ENCODE measurements around the gene CCDC88C. TPM values are rescaled to one million over a fixed set of nuclear protein-coding genes. Genes with fewer than 3 reads are reported as not detected.

The CCDC88C gene
- total RNA-seq, 2 donors from 2014 or later: 32.5 to 54.4 TPM

DNA sequence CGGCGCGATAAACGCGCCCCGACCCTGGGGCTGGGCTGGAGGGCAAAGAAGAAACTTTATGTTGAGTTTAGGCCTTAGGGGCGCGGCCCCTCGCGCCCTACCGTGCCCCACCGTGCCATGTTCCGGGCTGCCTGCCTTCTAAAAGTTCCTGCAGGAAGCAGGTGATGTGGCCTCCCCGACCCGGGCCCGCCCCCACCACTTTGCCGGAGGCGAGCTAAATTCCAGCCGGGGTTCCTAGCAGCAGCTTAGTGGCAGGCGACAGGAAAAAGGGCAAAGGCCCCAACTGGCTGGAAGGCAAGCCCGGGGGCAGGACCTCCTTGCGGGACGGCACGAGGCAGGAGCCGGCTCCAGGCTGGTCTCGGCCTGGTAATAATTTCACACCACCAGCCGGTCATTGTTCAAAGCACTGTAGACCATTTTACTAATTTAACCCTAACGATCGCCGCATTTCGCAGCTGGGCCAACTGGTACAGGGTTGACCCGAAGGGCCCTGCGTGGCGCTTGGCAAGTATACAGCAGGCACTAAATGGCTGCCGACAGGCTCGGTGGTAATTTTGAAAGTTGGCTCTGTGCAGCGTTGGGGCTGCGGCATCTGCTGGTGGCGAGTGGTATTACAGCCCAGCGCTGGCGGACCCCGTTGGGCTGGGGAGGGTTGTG lies 895 bp upstream of the CCDC88C start:
- intact Hi-C loops (cut with DNase I): loop anchor here (1.0 kb wide), 1 partner anchor 95 kb away; no protein-coding TSS in a partner anchor
- peak; percentile 55 for DNase-seq (ENCODE audit: low spot score)
- H3K4me1 ChIP-seq (replicated peaks): peaks cover 7% of the 10 kb centered on the region
- H3K27ac ChIP-seq: peak overlapping the region in 1 of 2 donors; percentile 79
- peak overlapping the region; percentile 61 to 65 for H3K4me3 ChIP-seq
- no peaks in the 10 kb centered on the region for H3K36me3 ChIP-seq
- no peaks in the 10 kb centered on the region for H3K27me3 ChIP-seq (replicated peaks; ENCODE audit: insufficient read depth)
- TF ChIP-seq POLR2A (IDR thresholded peaks at IDR 0.05) (no peak), POLR2AphosphoS5 (IDR thresholded peaks at IDR 0.05) (peak; percentile 51)
- TF ChIP-seq, protein P1, sequence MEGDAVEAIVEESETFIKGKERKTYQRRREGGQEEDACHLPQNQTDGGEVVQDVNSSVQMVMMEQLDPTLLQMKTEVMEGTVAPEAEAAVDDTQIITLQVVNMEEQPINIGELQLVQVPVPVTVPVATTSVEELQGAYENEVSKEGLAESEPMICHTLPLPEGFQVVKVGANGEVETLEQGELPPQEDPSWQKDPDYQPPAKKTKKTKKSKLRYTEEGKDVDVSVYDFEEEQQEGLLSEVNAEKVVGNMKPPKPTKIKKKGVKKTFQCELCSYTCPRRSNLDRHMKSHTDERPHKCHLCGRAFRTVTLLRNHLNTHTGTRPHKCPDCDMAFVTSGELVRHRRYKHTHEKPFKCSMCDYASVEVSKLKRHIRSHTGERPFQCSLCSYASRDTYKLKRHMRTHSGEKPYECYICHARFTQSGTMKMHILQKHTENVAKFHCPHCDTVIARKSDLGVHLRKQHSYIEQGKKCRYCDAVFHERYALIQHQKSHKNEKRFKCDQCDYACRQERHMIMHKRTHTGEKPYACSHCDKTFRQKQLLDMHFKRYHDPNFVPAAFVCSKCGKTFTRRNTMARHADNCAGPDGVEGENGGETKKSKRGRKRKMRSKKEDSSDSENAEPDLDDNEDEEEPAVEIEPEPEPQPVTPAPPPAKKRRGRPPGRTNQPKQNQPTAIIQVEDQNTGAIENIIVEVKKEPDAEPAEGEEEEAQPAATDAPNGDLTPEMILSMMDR (IDR thresholded peaks at IDR 0.05): peak; percentile 97 to 99 (median 98)
- H3K9me3 ChIP-seq: no peaks in the 10 kb centered on the region
- WGBS: 2% methylated on average over 36 of the region's 42 CpGs

DNA sequence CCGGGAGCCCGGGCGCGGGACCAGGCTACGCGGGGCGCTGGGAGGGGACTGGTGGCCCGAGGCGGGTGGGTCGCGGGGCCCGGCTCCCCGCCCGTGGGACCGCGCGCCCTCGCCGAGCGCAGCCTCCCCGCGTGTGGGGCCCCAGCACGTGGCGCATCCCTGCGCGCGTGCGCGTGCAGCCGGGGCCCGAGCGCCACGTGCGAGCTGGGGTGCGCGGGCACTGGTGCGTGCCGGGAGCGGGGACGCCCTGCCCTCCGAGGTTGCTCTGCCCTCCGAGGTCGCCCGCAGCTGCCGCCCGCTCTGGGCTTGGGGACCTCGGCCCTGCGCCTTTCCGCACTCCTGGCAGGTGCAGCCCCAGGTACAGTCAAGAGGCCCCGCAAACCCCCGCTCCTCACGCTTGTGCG lies 365 bp upstream of the CCDC88C start:
- H3K9me3 ChIP-seq: no peaks in the 10 kb centered on the region
- intact Hi-C loops (cut with DNase I): loop anchor here (1.0 kb wide), 1 partner anchor 95 kb away; no protein-coding TSS in a partner anchor
- H3K36me3 ChIP-seq: no peaks in the 10 kb centered on the region
- H3K27me3 ChIP-seq (replicated peaks; ENCODE audit: insufficient read depth): no peaks in the 10 kb centered on the region
- 1% methylated on average over 30 of the region's 53 CpGs for WGBS
- DNase-seq (ENCODE audit: low spot score): no peak
- H3K4me1 ChIP-seq (replicated peaks): peaks cover 7% of the 10 kb centered on the region
- H3K4me3 ChIP-seq: peak overlapping the region; percentile 61 to 65
- peak overlapping the region in 1 of 2 donors; percentile 79 for H3K27ac ChIP-seq
- TF ChIP-seq, protein P1 (IDR thresholded peaks at IDR 0.05): peak in 1 of 4 experiments; percentile 1
- TF ChIP-seq POLR2A (IDR thresholded peaks at IDR 0.05) (no peak), POLR2AphosphoS5 (IDR thresholded peaks at IDR 0.05) (no peak)

DNA sequence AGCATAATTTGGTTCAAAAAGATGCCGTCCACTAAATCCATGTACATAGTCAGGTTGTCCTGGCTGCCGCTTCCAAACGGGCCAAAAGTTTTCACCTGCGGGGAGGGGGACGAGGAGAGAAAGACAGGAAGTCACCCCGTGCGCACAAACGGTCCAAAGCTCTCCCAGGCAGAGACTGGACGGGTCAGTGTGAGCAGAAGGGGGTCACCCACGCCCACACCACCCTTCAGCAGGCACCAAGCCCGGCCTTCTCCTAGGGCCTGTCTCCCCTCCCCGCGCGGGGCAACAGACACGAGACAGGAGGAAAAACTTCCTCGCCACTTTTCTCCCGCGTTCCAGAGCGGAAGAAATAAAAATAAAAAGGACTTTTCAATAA lies 888 bp downstream of the CCDC88C start:
- H3K36me3 ChIP-seq: no peaks in the 10 kb centered on the region
- H3K9me3 ChIP-seq: no peaks in the 10 kb centered on the region
- no peak for TF ChIP-seq POLR2A (IDR thresholded peaks at IDR 0.05)
- TF ChIP-seq, protein P1 (IDR thresholded peaks at IDR 0.05): no peak
- no peak for TF ChIP-seq POLR2AphosphoS5 (IDR thresholded peaks at IDR 0.05)
- peaks cover 7% of the 10 kb centered on the region for H3K4me1 ChIP-seq (replicated peaks)
- peak overlapping the region; percentile 75 to 79 for H3K27ac ChIP-seq
- intact Hi-C loops (cut with DNase I): no loop called here
- DNase-seq (ENCODE audit: low spot score): peak; percentile 46
- 12% methylated on average over 19 of the region's 19 CpGs for whole genome bisulfite sequencing
- no peaks in the 10 kb centered on the region for H3K27me3 ChIP-seq (replicated peaks; ENCODE audit: insufficient read depth)
- H3K4me3 ChIP-seq: peak overlapping the region; percentile 61 to 65

DNA sequence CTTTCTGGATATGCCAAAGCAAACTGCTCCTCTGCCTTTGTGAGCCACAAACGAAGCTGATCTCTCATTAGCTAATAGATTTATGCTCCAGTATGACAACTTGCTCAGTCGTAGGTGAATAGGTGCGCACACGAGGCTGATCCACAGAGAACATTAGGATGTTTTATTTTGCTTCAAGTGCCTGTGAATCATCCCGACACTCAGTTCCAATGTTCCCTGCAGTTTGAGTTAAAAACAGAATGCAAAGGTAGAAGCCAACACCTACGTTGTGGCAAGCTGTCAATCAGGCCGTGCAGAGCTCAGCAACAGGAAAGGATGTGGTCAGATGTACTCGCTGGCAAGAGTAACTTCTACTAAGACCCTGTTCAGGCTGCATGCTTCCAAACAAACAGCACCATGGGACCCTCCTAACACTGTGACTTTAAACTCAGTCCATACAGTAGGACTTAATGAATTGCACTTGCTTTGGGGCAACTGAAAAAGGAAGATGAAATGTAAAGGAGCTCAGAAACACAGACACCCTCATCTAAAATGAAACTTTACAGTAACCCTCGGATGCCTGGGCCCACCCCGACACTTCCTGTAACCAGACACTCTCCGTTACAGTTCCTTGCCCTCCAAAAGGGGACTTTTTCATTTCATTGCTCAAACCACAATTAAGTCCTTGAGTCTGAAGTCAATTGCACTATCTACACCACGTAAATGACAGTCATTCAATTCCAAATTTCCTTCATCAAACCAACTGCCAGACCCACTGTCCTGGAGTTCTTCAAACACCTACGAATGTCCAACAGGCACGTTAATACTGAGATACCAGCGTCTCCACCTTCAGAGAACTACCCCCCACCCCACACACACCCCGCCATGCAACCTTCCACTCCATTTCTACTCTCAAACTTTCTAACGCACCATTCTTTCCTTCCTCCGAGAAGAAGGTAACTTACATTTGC lies 1.6 kb downstream of the CCDC88C start:
- no peaks in the 10 kb centered on the region for H3K36me3 ChIP-seq
- peaks cover 7% of the 10 kb centered on the region for H3K4me1 ChIP-seq (replicated peaks)
- TF ChIP-seq POLR2A (IDR thresholded peaks at IDR 0.05): peak; percentile 6
- TF ChIP-seq, protein P1 (IDR thresholded peaks at IDR 0.05): peak in 1 of 4 experiments; percentile 8
- TF ChIP-seq POLR2AphosphoS5 (IDR thresholded peaks at IDR 0.05): peak; percentile 37
- intact Hi-C loops (cut with DNase I): no loop called here
- peak overlapping the region; percentile 61 to 65 for H3K4me3 ChIP-seq
- peak; percentile 41 for DNase-seq (ENCODE audit: low spot score)
- no peaks in the 10 kb centered on the region for H3K27me3 ChIP-seq (replicated peaks; ENCODE audit: insufficient read depth)
- H3K27ac ChIP-seq: peak overlapping the region; percentile 75 to 79
- 36% methylated on average over 18 of the region's 18 CpGs for WGBS
- H3K9me3 ChIP-seq: no peaks in the 10 kb centered on the region

Data from prostate gland (tissue), 2 donors.